ENCODE data around the gene GJA9.
A peak's percentile ranks its signal among the peaks of the same experiment; 100 is the strongest.
"Not testable (repeated sequence)": the region's sequence is repeated elsewhere in the genome, so short reads cannot be mapped to it uniquely, and the experiment has no call there.

GJA9 gene

DNA sequence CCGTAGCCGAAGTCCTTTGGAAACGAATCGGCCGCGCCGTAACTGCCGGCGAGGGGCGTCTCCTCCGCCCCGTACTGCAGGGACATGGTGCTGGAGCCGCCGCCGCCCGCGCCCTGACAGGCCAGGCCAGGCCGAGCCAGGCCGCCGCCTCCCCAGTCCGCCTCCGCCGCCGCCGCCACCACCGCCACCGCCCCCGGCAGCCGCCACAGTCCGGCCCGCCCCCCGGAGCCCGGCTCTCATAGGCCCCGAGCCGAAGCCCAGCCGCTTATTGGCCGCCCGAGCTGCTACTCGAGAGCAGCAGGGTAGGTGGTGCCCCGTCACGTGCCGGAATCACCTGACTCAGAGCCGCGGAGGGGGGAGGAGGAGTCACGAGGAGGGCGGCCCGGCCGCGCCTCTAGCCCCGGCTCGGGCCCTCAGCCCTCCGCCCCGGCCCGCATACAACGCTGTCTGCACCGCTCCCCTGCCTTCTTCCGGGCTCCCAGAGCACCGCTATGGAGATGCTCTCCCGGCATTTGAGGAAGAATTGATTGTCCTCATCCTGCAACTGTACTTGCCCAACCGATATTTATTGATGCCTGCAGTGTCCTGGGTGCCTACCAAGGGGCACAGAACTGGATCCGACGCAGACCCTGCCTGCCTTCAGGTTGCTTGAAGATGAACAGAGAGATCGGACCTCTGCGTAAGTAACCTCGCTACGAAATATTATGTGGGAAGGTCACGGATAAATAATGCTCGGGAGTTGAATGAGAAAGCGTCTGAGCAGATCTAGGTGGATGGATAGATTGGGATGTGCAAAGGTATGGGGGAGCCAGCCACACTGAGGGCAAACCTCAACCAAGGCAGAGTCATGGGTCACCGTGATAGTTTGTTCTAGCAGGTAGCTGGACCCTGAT is 21.6 kb downstream of the GJA9 start, which contains the start of gene RRAGC:
Gene RRAGC, minus strand, starts transcription at position 212 of the 893 bp plus-strand sequence. Its CDS starts 126 bp downstream, at position 86.
- Histone ChIP-seq H3K4me2 (peak within 1 kb of the TSS; percentile 96), H3K9ac (peak within 1 kb of the TSS; percentile 80), H4K20me1 (peaks cover 30% of the 10 kb centered on the region), H3K27ac (peak within 1 kb of the TSS; percentile 54), H3K36me3 (peaks cover 40% of the 10 kb centered on the region), H3K27me3 (no peaks in the 10 kb centered on the region), H3K4me1 (peaks cover 34% of the 10 kb centered on the region), H3K9me3 (no peaks in the 10 kb centered on the region), H3K4me3 (peak within 1 kb of the TSS; percentile 84)
- TF ChIP-seq Cebpa-rat (IDR thresholded peaks at IDR 0.05): no peak

DNA sequence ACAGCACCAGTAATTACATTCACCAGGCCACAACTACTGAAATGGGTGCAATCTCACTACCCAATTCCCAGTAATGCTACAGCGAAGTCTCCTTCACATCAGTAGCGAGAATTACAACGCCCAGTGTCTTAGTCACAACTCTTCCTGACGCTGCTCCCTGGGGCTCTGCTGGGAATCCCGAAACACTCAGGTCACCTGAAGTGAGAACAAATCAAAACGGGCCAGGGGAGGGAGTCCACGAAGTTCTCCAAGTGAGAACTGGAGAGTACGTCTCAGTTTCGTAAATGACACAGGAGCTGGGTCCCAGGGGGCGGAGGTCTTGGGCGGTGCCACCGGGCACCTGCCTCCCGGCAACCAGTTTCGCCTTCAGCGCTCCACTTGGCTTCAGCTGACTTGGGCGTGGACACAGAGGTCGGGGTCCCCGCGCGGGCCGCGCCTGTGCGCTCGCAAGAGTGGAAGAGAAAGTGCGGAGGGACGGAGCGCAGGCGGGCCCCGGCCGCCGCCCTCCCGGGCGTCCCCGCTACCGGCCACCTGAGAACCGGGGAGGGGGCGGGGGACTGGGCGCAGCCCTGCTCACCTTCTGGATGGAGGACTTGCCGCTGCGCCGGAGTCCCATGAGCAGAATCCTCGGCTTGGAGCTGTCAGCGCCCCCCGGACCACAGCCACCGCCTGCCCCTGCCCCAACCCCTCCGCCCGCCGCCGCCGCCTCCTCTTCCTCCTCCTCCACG is 22.4 kb downstream of the GJA9 start:
- peak overlapping the region; percentile 84 for H3K4me3 ChIP-seq
- no peaks in the 10 kb centered on the region for H3K27me3 ChIP-seq
- peaks cover 41% of the 10 kb centered on the region for H3K36me3 ChIP-seq
- H3K4me2 ChIP-seq: peak overlapping the region; percentile 96
- peaks cover 27% of the 10 kb centered on the region for H4K20me1 ChIP-seq
- H3K9me3 ChIP-seq: no peaks in the 10 kb centered on the region
- peak overlapping the region; percentile 39; the same call in 1 of the 2 replicates for H3K27ac ChIP-seq
- no peak for TF ChIP-seq Cebpa-rat (IDR thresholded peaks at IDR 0.05)
- H3K9ac ChIP-seq: peak overlapping the region; percentile 80
- peaks cover 34% of the 10 kb centered on the region for H3K4me1 ChIP-seq

- peaks cover 14% of the 10 kb centered on the region for H3K4me1 ChIP-seq
- no peaks in the 10 kb centered on the region for H3K27me3 ChIP-seq
- H3K27ac ChIP-seq: no peak overlapping the region
- no peaks in the 10 kb centered on the region for H3K9me3 ChIP-seq
- no peak for TF ChIP-seq Cebpa-rat (IDR thresholded peaks at IDR 0.05)
- peaks cover 13% of the 10 kb centered on the region for H4K20me1 ChIP-seq
- H3K4me2 ChIP-seq: no peak overlapping the region
- peaks cover 76% of the 10 kb centered on the region for H3K36me3 ChIP-seq
- no peak overlapping the region for H3K4me3 ChIP-seq
- H3K9ac ChIP-seq: no peak overlapping the region
These were observed 28.6 kb downstream of the GJA9 start for GRCh38 chr1:38852780-38853179.

GRCh38 chr1:38848071-38848470 is 33.3 kb downstream of the GJA9 start:
- Histone ChIP-seq H3K9ac (no peak overlapping the region), H3K36me3 (peaks cover 85% of the 10 kb centered on the region), H3K4me2 (peak overlapping the region; percentile 13; the same call in 1 of the 2 replicates), H3K27me3 (no peaks in the 10 kb centered on the region), H4K20me1 (no peaks in the 10 kb centered on the region), H3K4me3 (no peak overlapping the region), H3K9me3 (0 out of 2 replicates have a peak, but pooled peaks cover 3% of the 10 kb centered on the region), H3K27ac (no peak overlapping the region), H3K4me1 (peaks cover 10% of the 10 kb centered on the region)
- TF ChIP-seq Cebpa-rat (IDR thresholded peaks at IDR 0.05): no peak

DNA sequence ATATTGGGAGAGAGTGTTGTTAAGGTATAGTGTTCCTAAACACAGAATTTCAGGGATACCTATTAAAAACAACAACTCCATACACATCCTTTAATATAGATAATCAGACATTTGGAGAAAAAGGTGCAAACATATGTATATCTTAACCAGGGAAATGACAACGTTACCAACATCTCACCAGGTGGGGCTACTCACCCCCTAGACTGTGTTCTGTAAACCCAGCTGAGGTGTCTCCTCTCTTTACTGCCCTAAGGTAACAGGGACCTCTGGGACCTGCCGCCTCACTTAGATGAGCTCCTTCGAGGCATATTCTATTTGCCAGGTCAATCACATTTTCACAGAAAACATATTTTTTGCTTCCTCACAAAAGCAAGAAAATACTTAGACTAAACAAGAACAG is 35.2 kb downstream of the GJA9 start:
- Histone ChIP-seq H3K4me3 (no peak overlapping the region), H3K9me3 (0 out of 2 replicates have a peak, but pooled peaks cover 3% of the 10 kb centered on the region), H3K4me1 (peaks cover 11% of the 10 kb centered on the region), H3K36me3 (peaks cover 91% of the 10 kb centered on the region), H3K27me3 (no peaks in the 10 kb centered on the region), H3K4me2 (no peak overlapping the region), H3K9ac (no peak overlapping the region), H3K27ac (no peak overlapping the region), H4K20me1 (peaks cover 4% of the 10 kb centered on the region; the same call in 1 of the 2 replicates)
- no peak for TF ChIP-seq Cebpa-rat (IDR thresholded peaks at IDR 0.05)

GRCh38 chr1:38845088-38845487 is 36.3 kb downstream of the GJA9 start:
- H3K27me3 ChIP-seq, H3K4me3 ChIP-seq, H3K27ac ChIP-seq, H3K9ac ChIP-seq, H3K9me3 ChIP-seq, H3K4me2 ChIP-seq: not testable (repeated sequence)
- peaks cover 22% of the 10 kb centered on the region for H3K4me1 ChIP-seq
- H3K36me3 ChIP-seq: peaks cover 80% of the 10 kb centered on the region
- peaks cover 14% of the 10 kb centered on the region; the same call in 1 of the 2 replicates for H4K20me1 ChIP-seq

DNA sequence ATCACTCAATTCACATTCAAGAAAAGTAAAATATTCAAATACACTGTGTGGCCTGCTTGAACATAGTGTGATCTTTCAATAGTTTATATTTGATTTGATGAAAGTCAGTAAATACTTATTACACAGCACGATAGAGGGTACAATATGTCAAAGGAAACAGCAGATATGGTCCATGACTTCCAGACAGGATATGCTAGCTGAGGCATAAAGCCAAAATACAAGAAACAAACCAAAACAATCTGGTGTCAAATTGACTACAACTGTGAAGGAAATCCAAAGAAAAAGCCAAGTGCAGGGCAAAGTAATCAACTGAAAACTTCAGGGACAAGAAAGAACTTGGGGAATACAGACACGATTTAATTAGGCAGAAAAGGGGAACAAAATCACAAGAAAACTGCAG is 41.1 kb downstream of the GJA9 start:
- H3K4me3 ChIP-seq: no peak overlapping the region
- H4K20me1 ChIP-seq: peaks cover 17% of the 10 kb centered on the region; the same call in 1 of the 2 replicates
- no peak overlapping the region for H3K9ac ChIP-seq
- H3K4me1 ChIP-seq: peaks cover 17% of the 10 kb centered on the region
- peaks cover 63% of the 10 kb centered on the region for H3K36me3 ChIP-seq
- H3K9me3 ChIP-seq: 0 out of 2 replicates have a peak, but pooled peaks cover 1% of the 10 kb centered on the region
- no peaks in the 10 kb centered on the region for H3K27me3 ChIP-seq
- H3K4me2 ChIP-seq: peak overlapping the region; percentile 52
- H3K27ac ChIP-seq: no peak overlapping the region
- TF ChIP-seq Cebpa-rat (IDR thresholded peaks at IDR 0.05): no peak

GRCh38 chr1:38839363-38839762 is 42.0 kb downstream of the GJA9 start:
- no peak overlapping the region for H3K4me3 ChIP-seq
- no peak for TF ChIP-seq Cebpa-rat (IDR thresholded peaks at IDR 0.05)

GRCh38 chr1:38836316-38836715 is 45.1 kb downstream of the GJA9 start:
- not testable (repeated sequence) for H3K4me3 ChIP-seq, H3K27me3 ChIP-seq, H3K9me3 ChIP-seq, H3K4me2 ChIP-seq, H3K9ac ChIP-seq, H3K27ac ChIP-seq
- Histone ChIP-seq H4K20me1 (peaks cover 15% of the 10 kb centered on the region; the same call in 1 of the 2 replicates), H3K4me1 (peaks cover 25% of the 10 kb centered on the region), H3K36me3 (peaks cover 24% of the 10 kb centered on the region)

More at GRCh38 chr1:38839363-38839762, 42.0 kb downstream of the GJA9 start:
- Histone ChIP-seq H3K4me2 (no peak overlapping the region), H3K27me3 (no peaks in the 10 kb centered on the region), H3K36me3 (peaks cover 54% of the 10 kb centered on the region), H3K9ac (no peak overlapping the region), H3K27ac (no peak overlapping the region), H3K4me1 (peaks cover 21% of the 10 kb centered on the region), H3K9me3 (no peaks in the 10 kb centered on the region), H4K20me1 (peaks cover 17% of the 10 kb centered on the region; the same call in 1 of the 2 replicates)
